ENCODE measurements around the gene LIMCH1.

DNA sequence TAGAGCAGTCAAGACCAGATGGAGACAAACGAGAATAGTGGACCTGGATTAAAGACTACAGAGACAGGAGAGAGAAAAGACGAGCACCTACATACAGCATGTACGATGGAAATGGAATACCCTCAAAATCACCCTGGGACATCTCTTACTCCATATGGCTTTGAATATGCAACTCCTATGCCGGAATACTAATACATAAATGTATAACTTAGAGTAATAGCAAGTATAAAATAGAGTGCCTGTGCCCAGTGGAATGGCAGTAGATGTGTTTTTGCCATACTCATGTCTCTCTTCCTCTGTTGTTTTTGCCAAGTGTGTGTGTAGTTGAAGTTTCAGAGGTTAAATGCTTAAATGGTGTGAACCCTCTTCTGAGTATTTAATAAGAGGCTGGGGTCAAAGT is 39.8 kb upstream of the LIMCH1 start:
- TF ChIP-seq, protein P1, sequence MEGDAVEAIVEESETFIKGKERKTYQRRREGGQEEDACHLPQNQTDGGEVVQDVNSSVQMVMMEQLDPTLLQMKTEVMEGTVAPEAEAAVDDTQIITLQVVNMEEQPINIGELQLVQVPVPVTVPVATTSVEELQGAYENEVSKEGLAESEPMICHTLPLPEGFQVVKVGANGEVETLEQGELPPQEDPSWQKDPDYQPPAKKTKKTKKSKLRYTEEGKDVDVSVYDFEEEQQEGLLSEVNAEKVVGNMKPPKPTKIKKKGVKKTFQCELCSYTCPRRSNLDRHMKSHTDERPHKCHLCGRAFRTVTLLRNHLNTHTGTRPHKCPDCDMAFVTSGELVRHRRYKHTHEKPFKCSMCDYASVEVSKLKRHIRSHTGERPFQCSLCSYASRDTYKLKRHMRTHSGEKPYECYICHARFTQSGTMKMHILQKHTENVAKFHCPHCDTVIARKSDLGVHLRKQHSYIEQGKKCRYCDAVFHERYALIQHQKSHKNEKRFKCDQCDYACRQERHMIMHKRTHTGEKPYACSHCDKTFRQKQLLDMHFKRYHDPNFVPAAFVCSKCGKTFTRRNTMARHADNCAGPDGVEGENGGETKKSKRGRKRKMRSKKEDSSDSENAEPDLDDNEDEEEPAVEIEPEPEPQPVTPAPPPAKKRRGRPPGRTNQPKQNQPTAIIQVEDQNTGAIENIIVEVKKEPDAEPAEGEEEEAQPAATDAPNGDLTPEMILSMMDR (IDR thresholded peaks at IDR 0.05): no peak
- TF ChIP-seq POLR2A (IDR thresholded peaks at IDR 0.05): no peak
